Skin epidermis (tissue), 12 donors: Measurements from ENCODE around the gene TNS2.

Experiments
- H3K27ac ChIP-seq, 21 experiments: fragments of 200-600 bp; sonication (generic) in 11 of 21; one replicate each; pipeline ENCODE4 v1.5.0; 2020; ENCODE audit warnings: mild to moderate bottlenecking in 3 of 21, inconsistent platforms in 2 of 21, moderate library complexity in 2 of 21
- H3K4me3 ChIP-seq, 7 experiments: fragments of 200-600 bp; sonication (generic) in 2 of 7; one replicate each; pipeline ENCODE4 v1.5.0; 2020; ENCODE audit warnings: inconsistent platforms in 2 of 7, mild to moderate bottlenecking in 2 of 7, moderate library complexity in 1 of 7

Gene TNS2

GRCh38 chr12:53053218-53054111 is 3.6 kb downstream of the TNS2 start:
- Histone ChIP-seq H3K27ac (peak overlapping the region; percentile 6 to 95 (median 83)), H3K4me3 (peak overlapping the region; percentile 39 to 66 (median 50))

DNA sequence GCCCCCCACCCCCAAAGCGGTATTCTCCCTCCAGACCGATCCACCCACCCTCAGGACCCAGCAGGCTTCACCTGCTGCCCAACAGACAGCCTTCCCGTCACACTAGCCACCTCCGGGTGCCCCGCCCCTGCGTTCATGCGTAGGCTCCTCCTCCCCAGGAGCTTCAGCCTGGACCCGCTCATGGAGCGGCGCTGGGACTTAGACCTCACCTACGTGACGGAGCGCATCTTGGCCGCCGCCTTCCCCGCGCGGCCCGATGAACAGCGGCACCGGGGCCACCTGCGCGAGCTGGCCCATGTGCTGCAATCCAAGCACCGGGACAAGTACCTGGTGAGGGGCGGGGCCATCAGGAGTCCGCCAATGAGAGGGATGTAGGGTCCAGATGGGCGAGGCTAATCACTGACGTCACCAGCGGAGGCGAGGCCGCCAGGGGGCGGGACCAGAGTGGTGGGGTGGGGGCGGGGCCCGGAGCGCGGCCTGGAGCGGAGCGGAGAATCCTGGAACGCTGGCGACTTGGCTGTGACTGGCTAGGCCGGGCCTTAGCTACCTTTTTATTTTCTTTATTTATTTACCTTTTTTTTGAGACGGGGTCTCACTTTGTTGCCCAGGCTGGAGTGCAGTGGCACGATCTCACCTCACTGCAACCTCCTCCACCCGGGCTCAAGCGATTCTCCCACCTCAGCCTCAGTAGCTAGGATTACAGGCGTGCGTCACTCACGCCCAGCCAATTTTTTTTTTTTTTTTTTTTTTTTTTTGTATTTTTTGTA is 4.4 kb downstream of the TNS2 start:
- Histone ChIP-seq H3K27ac (peak overlapping the region; percentile 9 to 95 (median 83)), H3K4me3 (peak overlapping the region; percentile 39 to 66 (median 50))

GRCh38 chr12:53055471-53056266 is 5.8 kb downstream of the TNS2 start:
- H3K4me3 ChIP-seq, result no peak overlapping the region
- peak overlapping the region in 3 of 21 experiments; percentile 15 to 95 (median 95) for H3K27ac ChIP-seq

DNA sequence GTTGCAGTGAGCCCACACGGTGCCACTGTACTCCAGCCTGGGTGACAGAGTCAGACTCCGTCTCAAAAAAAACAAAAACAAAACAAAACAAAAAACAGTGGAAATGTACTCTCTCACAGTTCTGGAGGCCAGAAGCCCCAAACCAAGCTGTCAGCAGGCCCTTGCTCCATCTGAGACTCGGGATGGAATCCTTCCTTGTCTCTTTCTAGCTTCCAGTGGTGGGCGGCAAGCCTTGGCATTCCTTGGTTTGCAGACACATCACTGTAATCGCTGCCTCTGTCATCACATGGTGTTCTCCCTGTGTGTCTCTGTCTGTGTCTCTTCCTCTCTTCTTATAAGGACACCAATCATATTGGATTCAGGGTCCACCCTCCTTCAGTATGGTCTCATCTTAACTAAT is 6.4 kb downstream of the TNS2 start:
- H3K4me3 ChIP-seq, result no peak overlapping the region
- H3K27ac ChIP-seq, result no peak overlapping the region

- H3K4me3 ChIP-seq, result no peak overlapping the region
- peak overlapping the region in 1 of 21 experiments; percentile 28 for H3K27ac ChIP-seq
Measured at GRCh38 chr12:53056901-53057300, 7.0 kb downstream of the TNS2 start.

DNA sequence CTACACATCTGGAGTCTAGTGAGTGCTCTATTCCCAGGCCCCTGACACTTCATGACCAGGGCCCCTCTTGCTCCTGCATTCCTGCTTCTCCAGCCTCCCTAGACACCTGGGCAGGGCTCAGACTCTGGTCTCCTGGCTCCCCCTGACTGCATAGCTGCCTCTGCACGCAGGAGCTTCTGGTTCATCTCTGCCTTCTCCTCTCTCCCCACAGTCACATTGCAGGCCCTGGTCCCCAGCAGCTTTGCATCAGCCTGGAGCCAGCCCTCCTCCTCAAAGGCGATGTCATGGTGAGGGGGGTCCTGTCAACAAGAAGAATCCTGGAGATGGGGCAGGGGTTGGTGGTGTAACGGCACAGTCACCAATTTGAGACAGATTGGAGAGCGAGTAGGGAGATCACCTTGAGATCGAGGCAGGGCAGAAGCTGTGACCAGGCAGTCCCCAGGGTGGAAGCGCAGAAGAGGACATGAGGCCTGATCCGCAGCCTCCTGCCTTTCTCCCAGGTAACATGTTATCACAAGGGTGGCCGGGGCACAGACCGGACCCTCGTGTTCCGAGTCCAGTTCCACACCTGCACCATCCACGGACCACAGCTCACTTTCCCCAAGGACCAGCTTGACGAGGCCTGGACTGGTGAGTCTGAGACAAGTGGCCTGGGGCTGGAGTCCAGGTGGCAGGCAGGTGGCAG is 8.1 kb downstream of the TNS2 start:
- Histone ChIP-seq H3K27ac (peak overlapping the region in 1 of 21 experiments; percentile 17), H3K4me3 (no peak overlapping the region)

GRCh38 chr12:53058674-53059433 is 9.0 kb downstream of the TNS2 start:
- peak overlapping the region in 4 of 21 experiments; percentile 2 to 39 (median 26) for H3K27ac ChIP-seq
- no peak overlapping the region for H3K4me3 ChIP-seq

- Histone ChIP-seq H3K27ac (peak overlapping the region in 5 of 21 experiments; percentile 1 to 65 (median 36)), H3K4me3 (no peak overlapping the region)
Measured at GRCh38 chr12:53059434-53060063, 9.7 kb downstream of the TNS2 start.

GRCh38 chr12:53060064-53060720 is 10.3 kb downstream of the TNS2 start:
- H3K4me3 ChIP-seq, result no peak overlapping the region
- H3K27ac ChIP-seq, result peak overlapping the region in 7 of 21 experiments; percentile 15 to 76 (median 66)

DNA sequence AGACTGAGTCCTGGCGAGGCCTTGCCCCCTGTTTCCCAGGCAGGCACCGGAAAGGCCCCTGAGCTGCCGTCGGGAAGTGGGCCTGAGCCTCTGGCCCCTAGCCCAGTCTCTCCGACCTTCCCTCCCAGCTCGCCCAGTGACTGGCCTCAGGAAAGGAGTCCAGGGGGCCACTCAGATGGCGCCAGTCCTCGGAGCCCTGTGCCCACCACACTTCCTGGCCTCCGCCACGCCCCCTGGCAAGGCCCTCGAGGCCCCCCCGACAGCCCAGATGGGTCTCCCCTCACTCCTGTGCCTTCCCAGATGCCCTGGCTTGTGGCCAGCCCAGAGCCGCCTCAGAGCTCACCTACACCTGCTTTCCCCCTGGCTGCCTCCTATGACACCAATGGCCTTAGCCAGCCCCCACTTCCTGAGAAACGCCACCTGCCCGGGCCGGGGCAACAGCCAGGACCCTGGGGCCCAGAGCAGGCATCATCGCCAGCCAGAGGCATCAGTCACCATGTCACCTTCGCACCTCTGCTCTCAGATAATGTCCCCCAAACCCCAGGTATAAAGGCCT is 10.9 kb downstream of the TNS2 start:
- peak overlapping the region in 7 of 21 experiments; percentile 15 to 76 (median 66) for H3K27ac ChIP-seq
- H3K4me3 ChIP-seq, result no peak overlapping the region

- Histone ChIP-seq H3K27ac (peak overlapping the region in 7 of 21 experiments; percentile 3 to 76 (median 47)), H3K4me3 (no peak overlapping the region)
Measured at GRCh38 chr12:53061404-53062010, 11.6 kb downstream of the TNS2 start.

GRCh38 chr12:53062011-53062961 is 12.4 kb downstream of the TNS2 start:
- Histone ChIP-seq H3K4me3 (no peak overlapping the region), H3K27ac (peak overlapping the region in 9 of 21 experiments; percentile 5 to 76 (median 36))

DNA sequence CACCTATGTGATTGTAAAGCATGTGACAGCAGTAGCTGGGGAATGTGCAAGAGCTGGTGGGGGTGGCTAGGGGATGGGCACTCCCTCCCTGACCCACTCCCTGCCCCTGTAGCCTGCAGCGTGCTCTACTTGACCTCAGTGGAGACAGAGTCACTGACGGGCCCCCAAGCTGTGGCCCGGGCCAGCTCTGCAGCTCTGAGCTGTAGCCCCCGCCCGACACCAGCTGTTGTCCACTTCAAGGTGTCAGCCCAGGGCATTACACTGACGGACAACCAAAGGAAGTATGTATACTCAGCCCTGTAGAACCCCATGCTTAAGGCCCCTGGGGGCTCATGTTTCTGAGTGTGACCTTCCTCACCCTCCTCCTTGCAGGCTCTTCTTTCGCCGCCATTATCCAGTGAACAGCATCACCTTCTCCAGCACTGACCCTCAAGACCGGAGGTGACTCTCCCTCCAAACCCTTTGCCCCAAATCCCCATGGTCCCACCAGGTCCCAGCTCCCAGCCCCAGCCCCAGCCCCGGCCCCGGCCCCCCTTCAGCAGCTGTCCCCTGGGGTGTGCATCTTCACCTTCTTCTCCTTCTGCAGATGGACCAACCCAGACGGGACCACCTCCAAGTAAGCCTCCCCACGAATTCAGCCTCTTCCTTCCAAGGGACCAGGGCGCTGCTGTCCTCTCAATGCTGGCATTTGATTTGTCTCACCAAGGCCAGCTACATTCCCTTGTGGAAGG is 13.3 kb downstream of the TNS2 start:
- no peak overlapping the region for H3K4me3 ChIP-seq
- peak overlapping the region in 5 of 21 experiments; percentile 17 to 68 (median 33) for H3K27ac ChIP-seq

GRCh38 chr12:53063708-53064612 is 14.1 kb downstream of the TNS2 start:
- Histone ChIP-seq H3K4me3 (no peak overlapping the region), H3K27ac (peak overlapping the region in 6 of 21 experiments; percentile 11 to 65 (median 28))
